Activated CD4-positive, alpha-beta memory T cell treated with anti-CD3 and anti-CD28 coated beads, Interleukin-2, amount 10 ng/mL, durations not matched to agents 7 days and 5 days (primary cell): ENCODE results near the gene ZNF214. TPM values are rescaled to one million over a fixed set of nuclear protein-coding genes. Genes with fewer than 3 reads are reported as not detected.

Experiments
- CTCF ChIA-PET: fragments of 350-600 bp; sonication (Branson Sonifier 250); formaldehyde crosslinking; loops from one replicate; lab custom pipeline; 2021; ENCODE audit warnings: antibody characterized with exemption, inconsistent platforms; lab: Charles Lee
- POLR2A ChIA-PET: fragments of 350-600 bp; sonication (Branson Sonifier 250); formaldehyde crosslinking; loops from one replicate; lab custom pipeline; 2021; ENCODE audit warnings: antibody characterized with exemption; lab: Charles Lee
- DNase-seq: peaks from one replicate; pipeline ENCODE4 v3.0.0-alpha.2; 2020
- H3K27ac Mint-ChIP-seq: one replicate; pipeline ENCODE4 v1.8.0; 2021; ENCODE audit warnings: mild to moderate bottlenecking, mixed read lengths
- H3K27me3 Mint-ChIP-seq: one replicate; pipeline ENCODE4 v1.8.0; 2021; ENCODE audit warnings: mixed read lengths
- H3K36me3 Mint-ChIP-seq: one replicate; pipeline ENCODE4 v1.8.0; 2021; ENCODE audit warnings: low read depth, mixed read lengths
- H3K4me1 Mint-ChIP-seq: one replicate; pipeline ENCODE4 v1.8.0; 2021; ENCODE audit warnings: mixed read lengths
- H3K4me3 Mint-ChIP-seq: one replicate; pipeline ENCODE4 v1.8.0; 2021; ENCODE audit warnings: mild to moderate bottlenecking, mixed read lengths
- H3K9me3 Mint-ChIP-seq: one replicate; pipeline ENCODE4 v1.8.0; 2021; ENCODE audit warnings: mixed read lengths
- total RNA-seq, 2 experiments: library from RNA; stranded (reverse); gene quantifications; one replicate each; pipeline ENCODE4 v1.2.3, GENCODE V29; 2021

Gene ZNF214
- total RNA-seq: not detected

DNA sequence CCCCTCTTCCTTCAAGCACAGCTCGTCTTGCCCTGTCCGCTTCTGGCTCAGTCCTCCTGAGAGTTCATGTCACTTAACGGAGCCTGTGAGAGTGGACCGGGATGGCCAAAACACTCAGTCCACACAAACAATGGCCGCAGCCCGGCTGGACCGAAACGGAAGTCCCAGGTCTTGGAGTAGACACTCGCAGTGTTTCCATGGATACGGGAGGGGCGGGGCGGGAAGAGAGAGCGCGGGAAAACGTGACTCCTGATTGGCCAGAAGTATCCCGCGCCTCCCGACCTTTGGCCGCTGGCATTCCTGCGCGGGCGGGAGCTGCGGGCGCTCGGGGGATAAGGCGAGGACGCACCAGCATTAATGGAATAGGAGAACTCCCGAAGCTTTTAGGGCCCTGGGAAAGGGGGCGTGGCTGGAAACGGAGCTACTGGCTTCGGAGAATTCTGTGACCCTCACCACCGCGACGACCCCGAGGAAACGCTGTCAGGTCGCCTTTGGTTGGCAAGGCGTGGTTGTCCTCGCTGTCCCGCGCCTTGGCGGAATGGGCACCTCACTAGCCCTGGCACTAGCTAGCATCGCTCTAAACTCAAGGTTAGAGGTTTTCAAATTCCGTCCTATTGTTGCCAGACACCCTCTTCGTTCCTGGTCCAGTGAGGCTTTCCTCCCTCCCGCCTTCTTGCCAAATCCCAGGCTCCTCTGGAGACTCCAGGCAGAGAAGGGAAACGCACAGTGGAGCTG is at the start of gene ZNF214, which contains the start of gene NLRP14:
TSS of gene ZNF214 (minus strand) at position 164 of the 735 bp plus-strand sequence. CDS start 17,511 bp downstream, outside the sequence.
TSS of gene NLRP14 (plus strand) at position 297 of the 735 bp plus-strand sequence. CDS start 18,108 bp downstream, outside the sequence.
- ChIA-PET POLR2A (no interaction called here), CTCF (no interaction called here)
- no peak for DNase-seq
- Mint-ChIP-seq H3K9me3 (no peaks in the 10 kb centered on the region), H3K4me3 (no peak within 1 kb of the TSS), H3K27ac (no peak within 1 kb of the TSS), H3K4me1 (no peaks in the 10 kb centered on the region), H3K27me3 (peaks cover 26% of the 10 kb centered on the region), H3K36me3 (no peaks in the 10 kb centered on the region)

DNA sequence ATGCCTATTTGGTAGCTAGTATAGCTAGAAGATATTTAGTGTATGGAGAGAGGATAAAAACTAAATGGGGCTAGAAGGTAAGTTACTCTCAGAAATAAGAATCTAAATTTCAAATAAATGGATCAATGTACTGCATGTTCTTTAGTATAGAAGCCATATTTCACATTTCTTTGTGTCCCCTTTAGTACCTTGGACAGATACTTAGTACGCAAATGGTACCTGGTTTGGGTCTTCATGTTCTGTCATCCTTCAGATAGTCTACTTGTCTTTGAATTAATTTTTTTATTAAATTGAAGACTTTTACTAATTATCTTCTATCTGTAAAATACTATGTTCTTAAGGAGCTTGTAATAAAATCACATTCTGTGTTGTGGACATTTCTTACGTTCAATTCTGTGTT is 42.4 kb upstream of the ZNF214 start:
- Mint-ChIP-seq H3K27me3 (peaks cover 2% of the 10 kb centered on the region), H3K4me1 (no peaks in the 10 kb centered on the region), H3K4me3 (no peak overlapping the region), H3K27ac (no peak overlapping the region), H3K36me3 (no peaks in the 10 kb centered on the region), H3K9me3 (no peaks in the 10 kb centered on the region)
- ChIA-PET CTCF (no interaction called here), POLR2A (no interaction called here)
- no peak for DNase-seq

DNA sequence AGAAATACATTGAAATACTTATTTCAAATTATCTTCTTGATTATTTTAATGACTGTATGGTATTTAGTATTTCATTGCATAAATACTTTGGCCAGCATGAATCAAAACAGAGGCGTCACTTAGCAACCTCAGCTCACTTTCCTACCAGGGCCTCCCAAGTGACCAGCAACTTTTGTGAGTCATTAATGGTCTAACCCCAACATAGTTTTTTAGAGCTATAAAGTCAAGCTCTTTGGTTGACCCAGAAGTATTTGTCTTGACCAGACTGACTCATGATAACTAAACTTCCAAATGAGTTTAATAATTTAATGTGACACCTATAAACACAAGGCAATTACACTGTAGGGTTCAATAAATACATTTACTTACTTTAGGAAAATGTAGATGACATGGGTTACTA is 40.7 kb upstream of the ZNF214 start:
- CTCF ChIA-PET: no interaction called here

DNA sequence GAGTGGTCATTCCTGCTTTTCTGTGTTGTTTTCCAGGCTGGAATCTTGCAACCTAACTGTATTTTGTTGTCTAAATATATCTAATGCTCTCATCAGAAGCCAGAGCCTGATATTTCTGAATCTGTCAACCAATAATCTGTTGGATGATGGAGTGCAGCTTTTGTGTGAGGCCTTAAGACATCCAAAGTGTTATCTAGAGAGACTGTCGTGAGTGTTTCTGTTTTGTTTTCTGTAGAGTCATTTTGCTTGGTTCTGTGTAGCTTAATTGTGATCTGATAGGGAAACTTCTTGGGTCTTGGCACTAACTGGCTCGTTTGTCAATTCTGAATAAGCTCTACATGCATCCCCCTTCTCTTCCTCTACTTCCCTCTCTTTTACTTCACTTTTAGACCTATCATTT is 37.5 kb upstream of the ZNF214 start:
- Mint-ChIP-seq H3K27ac (no peak overlapping the region), H3K27me3 (no peaks in the 10 kb centered on the region), H3K36me3 (no peaks in the 10 kb centered on the region), H3K4me1 (no peaks in the 10 kb centered on the region), H3K4me3 (no peak overlapping the region), H3K9me3 (no peaks in the 10 kb centered on the region)
- ChIA-PET POLR2A (no interaction called here), CTCF (no interaction called here)
- no peak for DNase-seq

More for the DNA sequence above, 40.7 kb upstream of the ZNF214 start:
- POLR2A ChIA-PET: no interaction called here
- Mint-ChIP-seq H3K4me1 (no peaks in the 10 kb centered on the region), H3K27me3 (no peaks in the 10 kb centered on the region), H3K4me3 (no peak overlapping the region), H3K36me3 (no peaks in the 10 kb centered on the region), H3K27ac (no peak overlapping the region), H3K9me3 (no peaks in the 10 kb centered on the region)
- DNase-seq: no peak

DNA sequence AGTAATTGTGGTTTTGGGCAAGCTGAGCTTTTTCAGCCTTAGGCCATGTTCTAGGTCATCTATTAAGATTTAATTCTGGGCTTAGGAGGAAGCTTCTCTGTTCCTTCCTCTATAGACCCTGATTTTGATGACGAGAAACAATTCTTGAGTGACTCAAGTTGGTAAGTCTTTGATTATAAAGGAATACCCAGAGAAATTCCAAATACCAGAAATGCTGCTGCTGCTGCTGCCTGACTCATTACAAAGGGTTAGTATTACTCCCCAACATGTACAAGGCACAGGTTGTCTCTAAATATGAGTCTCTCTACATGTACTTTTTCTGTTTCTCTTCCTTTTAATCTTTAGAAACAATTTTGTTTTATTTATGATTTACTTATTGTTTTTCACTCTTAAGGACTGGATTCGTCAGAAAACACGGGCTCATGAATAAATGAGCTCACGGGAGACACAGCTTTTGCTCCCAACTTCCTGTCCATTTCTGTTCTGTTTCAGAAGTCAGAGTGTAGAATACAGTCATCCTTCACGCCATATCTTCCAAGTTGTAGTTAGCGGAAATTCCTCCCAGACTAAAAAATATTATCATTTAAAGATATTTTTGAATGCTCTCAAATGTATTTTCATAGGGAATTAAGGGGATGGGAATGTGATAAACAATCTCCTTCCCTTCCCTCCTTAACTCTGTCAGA is 36.8 kb upstream of the ZNF214 start:
- ChIA-PET POLR2A (no interaction called here), CTCF (no interaction called here)
- H3K27me3 Mint-ChIP-seq: no peaks in the 10 kb centered on the region
- DNase-seq: no peak
- H3K27ac Mint-ChIP-seq: no peak overlapping the region
- H3K4me3 Mint-ChIP-seq: no peak overlapping the region
- no peaks in the 10 kb centered on the region for H3K36me3 Mint-ChIP-seq
- H3K4me1 Mint-ChIP-seq: no peaks in the 10 kb centered on the region
- no peaks in the 10 kb centered on the region for H3K9me3 Mint-ChIP-seq

DNA sequence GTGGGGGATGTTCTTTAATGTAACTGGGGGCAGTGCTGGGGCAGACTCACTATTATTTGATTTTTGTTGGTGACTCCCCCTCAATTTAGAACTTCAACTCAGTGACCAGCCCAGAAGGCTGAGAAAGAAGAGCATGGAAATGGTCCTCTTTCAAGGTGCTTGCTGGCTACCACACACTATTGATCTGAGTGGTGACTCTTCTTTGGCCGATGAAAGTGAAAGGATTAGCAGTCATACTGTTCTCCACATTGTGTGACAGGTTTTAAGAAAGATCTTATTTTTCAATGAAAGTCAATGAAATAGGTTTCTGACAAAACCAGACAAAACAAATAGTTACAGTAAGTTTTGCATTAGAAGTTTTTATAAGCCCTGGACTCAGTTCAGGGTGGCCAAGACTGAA is 30.0 kb upstream of the ZNF214 start:
- ChIA-PET CTCF (no interaction called here), POLR2A (no interaction called here)
- Mint-ChIP-seq H3K9me3 (no peaks in the 10 kb centered on the region), H3K36me3 (no peaks in the 10 kb centered on the region), H3K4me3 (no peak overlapping the region), H3K27ac (no peak overlapping the region), H3K4me1 (no peaks in the 10 kb centered on the region), H3K27me3 (peaks cover 5% of the 10 kb centered on the region)
- no peak for DNase-seq

DNA sequence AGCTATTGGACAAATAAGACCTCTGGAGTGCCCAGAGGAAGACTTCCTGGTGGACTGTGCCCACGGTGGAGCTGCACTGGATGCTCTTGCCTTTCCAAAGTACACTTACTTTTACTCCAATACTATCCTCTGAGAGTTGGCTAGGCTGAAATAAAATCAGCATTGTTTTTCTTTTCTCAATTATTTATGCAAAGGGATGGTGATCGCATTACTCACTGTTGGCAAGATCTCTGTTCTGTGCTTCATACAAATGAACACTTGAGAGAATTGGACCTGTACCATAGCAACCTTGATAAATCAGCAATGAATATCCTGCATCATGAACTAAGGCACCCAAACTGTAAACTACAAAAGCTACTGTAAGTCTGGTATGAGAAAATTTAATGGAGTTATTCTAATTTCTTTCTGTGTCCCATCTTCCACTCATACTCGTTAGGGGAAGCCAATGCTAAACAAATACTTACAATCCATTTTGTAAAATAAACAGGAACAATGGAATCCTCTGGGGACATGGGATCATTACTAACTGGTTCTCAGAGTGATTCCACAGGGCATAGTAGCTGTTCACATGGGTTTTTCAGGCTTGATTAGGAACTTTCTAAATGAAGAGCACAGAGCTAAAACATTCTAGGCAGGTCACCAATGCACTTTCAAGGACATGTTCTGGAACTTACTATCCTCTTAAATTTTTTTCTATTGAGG is 26.5 kb upstream of the ZNF214 start:
- Mint-ChIP-seq H3K36me3 (no peaks in the 10 kb centered on the region), H3K9me3 (no peaks in the 10 kb centered on the region), H3K27me3 (peaks cover 5% of the 10 kb centered on the region), H3K27ac (no peak overlapping the region), H3K4me1 (no peaks in the 10 kb centered on the region), H3K4me3 (no peak overlapping the region)
- ChIA-PET POLR2A (no interaction called here), CTCF (no interaction called here)
- DNase-seq: no peak

DNA sequence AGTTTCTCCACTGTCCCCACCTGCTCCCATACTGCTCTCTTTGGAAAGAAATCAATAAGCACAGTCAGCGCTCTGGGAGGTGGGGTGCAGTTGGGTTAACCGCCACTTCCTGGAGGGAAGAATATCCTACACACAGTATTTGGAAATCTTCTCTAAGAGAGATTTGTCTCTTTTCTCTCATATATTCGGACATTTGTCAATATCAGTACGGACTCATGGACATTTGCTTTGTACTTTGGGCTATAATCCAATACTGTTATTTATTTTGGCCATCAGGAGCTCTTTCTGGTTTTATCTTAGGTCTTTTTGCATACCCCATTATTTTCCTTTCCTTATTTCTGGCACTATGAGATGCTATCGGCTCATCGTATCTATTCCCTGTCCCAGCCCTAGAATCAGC is 13.9 kb upstream of the ZNF214 start:
- POLR2A ChIA-PET: no interaction called here
- H3K27me3 Mint-ChIP-seq: no peaks in the 10 kb centered on the region
- no peak for DNase-seq

DNA sequence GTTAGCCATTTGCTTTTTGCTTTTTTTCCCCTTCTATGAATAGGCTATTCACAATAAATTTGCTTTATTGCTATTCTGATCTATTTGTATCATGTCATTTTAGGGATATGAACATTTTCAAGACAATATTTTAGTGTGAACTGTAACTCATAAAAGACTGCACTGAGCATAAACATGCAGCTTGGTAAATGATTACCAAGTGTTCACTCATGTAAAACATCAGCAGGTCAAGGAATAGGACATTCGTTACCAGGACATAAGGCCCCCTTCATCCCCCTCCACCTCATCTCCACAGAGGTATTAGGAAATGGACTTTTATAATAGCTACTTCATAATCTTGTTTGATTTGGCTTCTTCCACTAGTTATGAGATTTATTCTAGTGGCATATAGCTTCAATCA is 12.5 kb upstream of the ZNF214 start:
- H3K9me3 Mint-ChIP-seq: no peaks in the 10 kb centered on the region
- no peak overlapping the region for H3K4me3 Mint-ChIP-seq
- no peak overlapping the region for H3K27ac Mint-ChIP-seq
- no peaks in the 10 kb centered on the region for H3K27me3 Mint-ChIP-seq
- no peaks in the 10 kb centered on the region for H3K4me1 Mint-ChIP-seq
- no peaks in the 10 kb centered on the region for H3K36me3 Mint-ChIP-seq
- CTCF ChIA-PET: no interaction called here
- POLR2A ChIA-PET: no interaction called here
- no peak for DNase-seq

More for the DNA sequence above, 13.9 kb upstream of the ZNF214 start:
- H3K27ac Mint-ChIP-seq: no peak overlapping the region
- H3K9me3 Mint-ChIP-seq: no peaks in the 10 kb centered on the region
- CTCF ChIA-PET: no interaction called here
- H3K4me1 Mint-ChIP-seq: no peaks in the 10 kb centered on the region
- H3K36me3 Mint-ChIP-seq: no peaks in the 10 kb centered on the region
- H3K4me3 Mint-ChIP-seq: no peak overlapping the region

DNA sequence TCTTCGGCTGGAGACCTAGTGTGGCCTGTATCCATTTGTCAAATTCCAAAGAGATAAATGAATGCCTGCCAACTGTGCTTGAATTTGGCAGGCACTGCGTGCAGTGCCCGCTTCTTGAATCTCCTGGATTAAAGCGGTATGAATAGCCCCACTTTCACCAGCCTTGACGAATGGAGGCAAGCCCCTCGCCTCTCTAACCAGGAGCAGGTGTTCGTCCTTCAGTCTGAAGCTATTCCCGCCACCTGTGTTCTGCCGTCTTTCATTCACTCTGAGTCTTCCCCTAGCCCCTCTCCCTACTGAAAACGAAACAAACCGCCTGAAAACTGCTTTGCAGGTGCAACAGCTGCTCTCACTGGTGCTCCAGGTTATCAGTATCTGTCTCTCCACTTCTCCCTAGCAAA is 11.3 kb upstream of the ZNF214 start:
- Mint-ChIP-seq H3K9me3 (no peaks in the 10 kb centered on the region), H3K4me3 (no peak overlapping the region), H3K36me3 (no peaks in the 10 kb centered on the region), H3K27me3 (no peaks in the 10 kb centered on the region), H3K4me1 (no peaks in the 10 kb centered on the region), H3K27ac (no peak overlapping the region)
- CTCF ChIA-PET: interaction anchor here (0.6 kb wide), 1 partner anchor 248 kb away, joined by 3 read pairs; no protein-coding TSS in a partner anchor
- POLR2A ChIA-PET: no interaction called here
- no peak for DNase-seq

DNA sequence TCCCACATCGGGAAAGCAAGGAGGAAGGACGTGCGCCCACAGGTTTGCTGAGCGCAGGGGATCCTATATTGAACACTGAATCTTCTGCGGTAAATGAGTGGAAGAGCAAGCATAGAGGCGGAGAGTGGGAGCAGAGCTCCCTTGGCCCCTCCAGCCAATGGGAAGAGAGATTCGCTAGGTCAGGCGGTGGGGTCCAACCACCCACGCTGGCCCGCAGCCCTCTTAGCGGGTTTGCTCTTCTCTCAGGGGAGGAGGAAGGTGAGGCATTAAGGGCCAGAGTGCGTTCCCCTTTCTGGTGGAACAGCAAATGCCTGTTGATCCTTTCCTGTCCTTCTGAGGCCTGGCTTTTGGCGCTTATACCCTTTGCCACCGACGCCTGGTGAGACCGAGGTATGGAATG is 10.7 kb upstream of the ZNF214 start:
- no peak for DNase-seq
- POLR2A ChIA-PET: no interaction called here
- Mint-ChIP-seq H3K27me3 (no peaks in the 10 kb centered on the region), H3K4me3 (no peak overlapping the region), H3K9me3 (no peaks in the 10 kb centered on the region), H3K27ac (no peak overlapping the region), H3K4me1 (no peaks in the 10 kb centered on the region), H3K36me3 (no peaks in the 10 kb centered on the region)
- CTCF ChIA-PET: interaction anchor here (0.6 kb wide), 1 partner anchor 248 kb away, joined by 3 read pairs; no protein-coding TSS in a partner anchor

DNA sequence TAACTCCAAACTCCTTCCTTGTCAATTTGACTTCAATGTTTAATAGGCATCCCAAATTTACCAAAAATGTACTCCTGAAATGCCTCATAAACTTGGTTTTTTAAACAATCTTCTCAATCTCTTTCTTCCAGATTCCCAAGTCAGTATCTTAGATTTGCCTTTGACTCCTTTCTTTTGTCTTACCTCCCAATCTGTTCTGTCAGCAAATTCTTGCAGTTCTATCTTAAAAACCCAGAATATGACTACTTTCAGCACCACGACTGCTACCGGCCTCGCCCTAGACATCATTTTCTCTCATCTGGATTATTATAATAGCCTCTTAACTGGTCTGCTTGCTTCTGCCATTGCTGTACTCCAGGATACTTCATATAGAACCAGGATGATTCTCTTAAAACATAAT is 8.0 kb upstream of the ZNF214 start:
- no peaks in the 10 kb centered on the region for H3K9me3 Mint-ChIP-seq
- POLR2A ChIA-PET: no interaction called here

DNA sequence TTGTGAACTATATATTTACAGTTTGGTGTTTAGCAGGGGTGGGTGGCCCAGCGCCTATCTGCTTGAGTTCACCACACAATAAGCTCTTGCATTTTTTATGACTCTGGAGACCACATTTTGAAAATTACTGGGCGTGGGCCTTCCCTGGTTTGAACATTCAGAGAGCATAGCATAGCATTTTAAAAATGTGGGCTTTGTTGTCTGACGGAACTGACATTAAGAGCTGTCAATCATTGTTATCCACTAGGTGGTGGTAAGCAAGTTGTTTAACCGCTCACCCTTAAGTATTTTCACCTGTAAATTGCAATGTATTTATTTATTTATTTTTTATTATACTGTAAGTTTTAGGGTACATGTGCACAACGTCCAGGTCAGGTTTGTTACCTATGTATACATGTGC is 1.2 kb upstream of the ZNF214 start:
- no peak overlapping the region for H3K4me3 Mint-ChIP-seq
- H3K9me3 Mint-ChIP-seq: no peaks in the 10 kb centered on the region
- CTCF ChIA-PET: no interaction called here
- H3K4me1 Mint-ChIP-seq: no peaks in the 10 kb centered on the region
- DNase-seq: no peak
- POLR2A ChIA-PET: no interaction called here
- no peak overlapping the region for H3K27ac Mint-ChIP-seq
- peaks cover 26% of the 10 kb centered on the region for H3K27me3 Mint-ChIP-seq
- H3K36me3 Mint-ChIP-seq: no peaks in the 10 kb centered on the region

More for the DNA sequence above, 8.0 kb upstream of the ZNF214 start:
- DNase-seq: no peak
- Mint-ChIP-seq H3K27ac (no peak overlapping the region), H3K27me3 (peaks cover 5% of the 10 kb centered on the region), H3K4me3 (no peak overlapping the region), H3K4me1 (no peaks in the 10 kb centered on the region), H3K36me3 (no peaks in the 10 kb centered on the region)
- CTCF ChIA-PET: no interaction called here
